CD14-positive monocyte (primary cell): ENCODE measurements around the gene RIPOR3. TPM values are rescaled to one million over a fixed set of nuclear protein-coding genes. Genes with fewer than 3 reads are reported as not detected.

ENCODE experiments used
- DNase-seq, 3 donors: peaks; one replicate each; pipeline ENCODE4 v3.0.0-alpha.2; 2011 to 2022
- H2AFZ ChIP-seq: 2 replicates; pipeline ENCODE4 v1.6.0; 2012; ENCODE audit warnings: mild to moderate bottlenecking, low read depth, low read length, inconsistent platforms; ENCODE audit not compliant: insufficient read depth, poor library complexity, severe bottlenecking
- H3K27ac ChIP-seq, 2 donors: 1 replicate in 1 of 2; 2 replicates in 1 of 2; pipeline ENCODE4 v1.5.1; 2012 to 2013; ENCODE audit warnings: low read length in 2 of 2, control low read depth in 1 of 2, inconsistent platforms in 1 of 2, low read depth in 1 of 2, mild to moderate bottlenecking in 1 of 2
- H3K27me3 ChIP-seq, 2 donors: one replicate each; pipeline versions ENCODE4 v1.6.0 to v1.6.1; 2011 to 2013; ENCODE audit warnings: low read length in 2 of 2; ENCODE audit not compliant: control insufficient read depth in 2 of 2, insufficient read depth in 2 of 2
- H3K36me3 ChIP-seq, 2 donors: replicated peaks in 1 of 2; 1 replicate in 1 of 2; 2 replicates in 1 of 2; pipeline versions ENCODE4 v1.5.1 to v1.6.1; 2012 to 2013; ENCODE audit warnings: low read length in 2 of 2, control low read depth in 1 of 2, inconsistent platforms in 1 of 2, mild to moderate bottlenecking in 1 of 2; ENCODE audit not compliant: insufficient read depth in 2 of 2, control insufficient read depth in 1 of 2
- H3K4me1 ChIP-seq, 2 donors: 1 replicate in 1 of 2; 2 replicates in 1 of 2; pipeline versions ENCODE4 v1.5.1 to v1.6.1; 2012 to 2013; ENCODE audit warnings: low read length in 2 of 2, control low read depth in 1 of 2, inconsistent platforms in 1 of 2, mild to moderate bottlenecking in 1 of 2, moderate library complexity in 1 of 2; ENCODE audit not compliant: insufficient read depth in 2 of 2, control insufficient read depth in 1 of 2
- H3K4me2 ChIP-seq: replicated peaks from 2 replicates; pipeline ENCODE3; 2012; ENCODE audit warnings: low read length, moderate library complexity, mild to moderate bottlenecking; ENCODE audit not compliant: poor library complexity, severe bottlenecking; ENCODE audit errors: extremely low read depth
- H3K4me3 ChIP-seq, 3 experiments: fragments of 200-600 bp in 1 of 3; sonication (generic) in 1 of 3; replicated peaks in 1 of 3; 1 replicate in 2 of 3; 2 replicates in 1 of 3; pipeline ENCODE4 v1.5.1; 2011 to 2013; ENCODE audit warnings: low read length in 3 of 3, mild to moderate bottlenecking in 3 of 3, control low read depth in 2 of 3, low read depth in 2 of 3, inconsistent platforms in 1 of 3, moderate library complexity in 1 of 3
- H3K79me2 ChIP-seq: 2 replicates; pipeline ENCODE4 v1.6.0; 2012; ENCODE audit warnings: mild to moderate bottlenecking, control low read depth, inconsistent platforms, low read length, moderate library complexity; ENCODE audit not compliant: insufficient read depth
- H3K9ac ChIP-seq: 2 replicates; pipeline ENCODE4 v1.6.0; 2017; ENCODE audit warnings: low read length, mild to moderate bottlenecking; ENCODE audit not compliant: insufficient read depth, poor library complexity, severe bottlenecking
- H3K9me3 ChIP-seq, 2 donors: replicated peaks in 1 of 2; 1 replicate in 1 of 2; 2 replicates in 1 of 2; pipeline versions ENCODE4 v1.5.1 to v1.6.1; 2012 to 2013; ENCODE audit warnings: low read length in 2 of 2, control low read depth in 1 of 2; ENCODE audit not compliant: control insufficient read depth in 1 of 2, insufficient read depth in 1 of 2
- H4K20me1 ChIP-seq: 2 replicates; pipeline ENCODE4 v1.6.0; 2012; ENCODE audit warnings: mild to moderate bottlenecking, low read length, control low read depth, moderate library complexity; ENCODE audit not compliant: insufficient read depth
- H3K27ac Mint-ChIP-seq, 7 donors: one replicate each; pipeline ENCODE4 v1.8.0; 2020; ENCODE audit warnings: mild to moderate bottlenecking in 7 of 7, mixed read lengths in 7 of 7, moderate library complexity in 6 of 7, inconsistent platforms in 2 of 7
- H3K27me3 Mint-ChIP-seq, 3 donors: one replicate each; pipeline ENCODE4 v1.8.0; 2021 to 2022; ENCODE audit warnings: low read depth in 3 of 3, mild to moderate bottlenecking in 3 of 3, mixed read lengths in 3 of 3, moderate library complexity in 3 of 3, inconsistent platforms in 1 of 3
- H3K36me3 Mint-ChIP-seq, 2 donors: one replicate each; pipeline ENCODE4 v1.8.0; 2020; ENCODE audit warnings: mixed read lengths in 2 of 2, inconsistent platforms in 1 of 2, mild to moderate bottlenecking in 1 of 2
- H3K4me1 Mint-ChIP-seq: one replicate; pipeline ENCODE4 v1.8.0; 2020; ENCODE audit warnings: mild to moderate bottlenecking, mixed read lengths
- H3K4me3 Mint-ChIP-seq, 2 donors: one replicate each; pipeline ENCODE4 v1.8.0; 2020; ENCODE audit warnings: mild to moderate bottlenecking in 2 of 2, mixed read lengths in 2 of 2, moderate library complexity in 1 of 2
- H3K9me3 Mint-ChIP-seq, 7 donors: one replicate each; pipeline ENCODE4 v1.8.0; 2020 to 2022; ENCODE audit warnings: mixed read lengths in 7 of 7, mild to moderate bottlenecking in 6 of 7, moderate library complexity in 6 of 7, inconsistent platforms in 2 of 7
- CTCF ChIP-seq: fragments of 200-600 bp; IDR thresholded peaks from one replicate; pipeline ENCODE4 v1.8.0; 2022; ENCODE audit warnings: antibody characterized with exemption, mild to moderate bottlenecking
- WGBS: methylation state at CpG from one replicate; pipeline ENCODE4 v1.1.5; 2013; ENCODE audit warnings: missing lambda C conversion rate; ENCODE audit not compliant: insufficient coverage; 5-methylcytosine and 5-hydroxymethylcytosine counted together
- intact Hi-C, 2 donors: fragments of 100-400 bp; cut with micrococcal nuclease; formaldehyde crosslinking; loops; one replicate each; pipeline versions ENCODE4 v1.15.0 to v1.15.1; 2023
- polyA plus RNA-seq, 3 donors: library from polyadenylated mRNA; depleted of rRNA in 1 of 3; unstranded in 2 of 3; stranded (reverse) in 1 of 3; fragments of 300-500 nt in 2 of 3; fragments of >200 nt in 1 of 3; fragmentation: Illumina TruSeq in 2 of 3; gene quantifications; 1 replicate in 2 of 3; 2 replicates in 1 of 3; pipeline ENCODE4 v1.2.3, GENCODE V29; 2012 to 2021

Gene RIPOR3
- polyA plus RNA-seq, 3 donors: not detected

GRCh38 chr20:50559856-50560638 is 131.3 kb downstream of the RIPOR3 start:
- H3K4me1 Mint-ChIP-seq: peaks cover 2% of the 10 kb centered on the region
- H3K9me3 ChIP-seq: no peaks in the 10 kb centered on the region
- H4K20me1 ChIP-seq: peaks cover 86% of the 10 kb centered on the region
- H3K27ac Mint-ChIP-seq: peak overlapping the region in 1 of 7 donors; percentile 10
- no peak overlapping the region for H3K4me2 ChIP-seq
- no peak for TF ChIP-seq CTCF
- no peak overlapping the region for H2AFZ ChIP-seq
- no peak overlapping the region for H3K4me3 ChIP-seq
- peaks cover 69% of the 10 kb centered on the region for H3K79me2 ChIP-seq
- H3K27ac ChIP-seq: no peak overlapping the region
- H3K27me3 Mint-ChIP-seq: no peaks in the 10 kb centered on the region
- no peak overlapping the region for H3K9ac ChIP-seq
- no peaks in the 10 kb centered on the region for H3K9me3 Mint-ChIP-seq
- no peak for DNase-seq
- H3K4me3 Mint-ChIP-seq: no peak overlapping the region
- 100% methylated on average over 5 of the region's 8 CpGs for WGBS
- no peaks in the 10 kb centered on the region for H3K27me3 ChIP-seq
- H3K36me3 ChIP-seq: peaks cover 36 to 65% of the 10 kb centered on the region in 2 donors
- no peaks in the 10 kb centered on the region for H3K4me1 ChIP-seq
- H3K36me3 Mint-ChIP-seq: peaks cover 53 to 61% of the 10 kb centered on the region in 2 donors
- intact Hi-C loops: no loop called here

GRCh38 chr20:50559149-50559548 is 132.2 kb downstream of the RIPOR3 start:
- Histone ChIP-seq H3K36me3 (peaks cover 31 to 56% of the 10 kb centered on the region in 2 donors), H4K20me1 (peaks cover 84% of the 10 kb centered on the region), H3K9me3 (no peaks in the 10 kb centered on the region), H3K27ac (no peak overlapping the region), H3K79me2 (peaks cover 70% of the 10 kb centered on the region), H3K4me3 (no peak overlapping the region), H3K27me3 (no peaks in the 10 kb centered on the region), H3K9ac (no peak overlapping the region), H3K4me2 (no peak overlapping the region), H2AFZ (no peak overlapping the region), H3K4me1 (peaks cover 0 to under 1% of the 10 kb centered on the region in 2 donors)
- intact Hi-C loops: no loop called here
- H3K4me1 Mint-ChIP-seq: peaks cover 2% of the 10 kb centered on the region
- H3K27ac Mint-ChIP-seq: no peak overlapping the region
- H3K4me3 Mint-ChIP-seq: no peak overlapping the region
- 71% methylated on average over 1 of the region's 6 CpGs for WGBS
- no peaks in the 10 kb centered on the region for H3K27me3 Mint-ChIP-seq
- no peaks in the 10 kb centered on the region for H3K9me3 Mint-ChIP-seq
- peaks cover 46 to 52% of the 10 kb centered on the region in 2 donors for H3K36me3 Mint-ChIP-seq
- no peak for TF ChIP-seq CTCF
- no peak for DNase-seq
